ENCODE results near the gene PMPCA.

Gene PMPCA

GRCh38 chr9:136470356-136470755, 59.9 kb downstream of the PMPCA start:
- Histone ChIP-seq H3K9me3 (ENCODE audit: control insufficient read depth in 1 of 2, low read length in 2 of 2) (no peaks in the 10 kb centered on the region), H3K36me3 (ENCODE audit: control insufficient read depth in 1 of 2, insufficient read depth in 2 of 2, low read length in 2 of 2) (peaks cover 76 to 95% of the 10 kb centered on the region in 2 donors), H3K4me3 (ENCODE audit: low read depth in 1 of 2, low read length in 2 of 2) (no peak overlapping the region), H3K27me3 (ENCODE audit: low read depth, low read length) (no peaks in the 10 kb centered on the region), H3K27ac (ENCODE audit: low read length) (no peak overlapping the region), H3K4me1 (ENCODE audit: control insufficient read depth in 1 of 2, insufficient read depth in 2 of 2, low read length in 2 of 2) (no peaks in the 10 kb centered on the region)

GRCh38 chr9:136470792-136471469, 60.5 kb downstream of the PMPCA start:
- no peak overlapping the region for H3K4me3 ChIP-seq (ENCODE audit: low read depth in 1 of 2, low read length in 2 of 2)
- H3K4me1 ChIP-seq (ENCODE audit: control insufficient read depth in 1 of 2, insufficient read depth in 2 of 2, low read length in 2 of 2) = no peaks in the 10 kb centered on the region
- H3K9me3 ChIP-seq (ENCODE audit: control insufficient read depth in 1 of 2, low read length in 2 of 2) = no peaks in the 10 kb centered on the region
- no peak overlapping the region for H3K27ac ChIP-seq (ENCODE audit: low read length)
- peaks cover 78 to 95% of the 10 kb centered on the region in 2 donors for H3K36me3 ChIP-seq (ENCODE audit: control insufficient read depth in 1 of 2, insufficient read depth in 2 of 2, low read length in 2 of 2)
- no peaks in the 10 kb centered on the region for H3K27me3 ChIP-seq (ENCODE audit: low read depth, low read length)

GRCh38 chr9:136471802-136472487, 61.5 kb downstream of the PMPCA start:
- H3K36me3 ChIP-seq (ENCODE audit: control insufficient read depth in 1 of 2, insufficient read depth in 2 of 2, low read length in 2 of 2) = peaks cover 74 to 95% of the 10 kb centered on the region in 2 donors
- H3K9me3 ChIP-seq (ENCODE audit: control insufficient read depth in 1 of 2, low read length in 2 of 2) = no peaks in the 10 kb centered on the region
- no peak overlapping the region for H3K27ac ChIP-seq (ENCODE audit: low read length)

GRCh38 chr9:136472640-136473353, 62.3 kb downstream of the PMPCA start:
- H3K27me3 ChIP-seq (ENCODE audit: low read depth, low read length) = no peaks in the 10 kb centered on the region
- H3K4me1 ChIP-seq (ENCODE audit: control insufficient read depth in 1 of 2, insufficient read depth in 2 of 2, low read length in 2 of 2) = no peaks in the 10 kb centered on the region
- H3K36me3 ChIP-seq (ENCODE audit: control insufficient read depth in 1 of 2, insufficient read depth in 2 of 2, low read length in 2 of 2) = peaks cover 72 to 95% of the 10 kb centered on the region in 2 donors
- no peaks in the 10 kb centered on the region for H3K9me3 ChIP-seq (ENCODE audit: control insufficient read depth in 1 of 2, low read length in 2 of 2)
- no peak overlapping the region for H3K4me3 ChIP-seq (ENCODE audit: low read depth in 1 of 2, low read length in 2 of 2)
- H3K27ac ChIP-seq (ENCODE audit: low read length) = no peak overlapping the region

More at GRCh38 chr9:136471802-136472487, 61.5 kb downstream of the PMPCA start:
- Histone ChIP-seq H3K4me3 (ENCODE audit: low read depth in 1 of 2, low read length in 2 of 2) (no peak overlapping the region), H3K27me3 (ENCODE audit: low read depth, low read length) (no peaks in the 10 kb centered on the region), H3K4me1 (ENCODE audit: control insufficient read depth in 1 of 2, insufficient read depth in 2 of 2, low read length in 2 of 2) (no peaks in the 10 kb centered on the region)

GRCh38 chr9:136473354-136473721, 62.9 kb downstream of the PMPCA start:
- no peaks in the 10 kb centered on the region for H3K9me3 ChIP-seq (ENCODE audit: control insufficient read depth in 1 of 2, low read length in 2 of 2)
- H3K27me3 ChIP-seq (ENCODE audit: low read depth, low read length) = no peaks in the 10 kb centered on the region
- no peak overlapping the region for H3K4me3 ChIP-seq (ENCODE audit: low read depth in 1 of 2, low read length in 2 of 2)
- H3K4me1 ChIP-seq (ENCODE audit: control insufficient read depth in 1 of 2, insufficient read depth in 2 of 2, low read length in 2 of 2) = no peaks in the 10 kb centered on the region
- no peak overlapping the region for H3K27ac ChIP-seq (ENCODE audit: low read length)
- peaks cover 67 to 91% of the 10 kb centered on the region in 2 donors for H3K36me3 ChIP-seq (ENCODE audit: control insufficient read depth in 1 of 2, insufficient read depth in 2 of 2, low read length in 2 of 2)

Measured in muscle layer of duodenum (tissue), 2 donors.